Peyer's patch (tissue), 4 donors: ENCODE measurements around the gene CLPTM1L. TPM values are rescaled to one million over a fixed set of nuclear protein-coding genes. Genes with fewer than 3 reads are reported as not detected.
A peak's percentile ranks its signal among the peaks of the same experiment; 100 is the strongest.

ENCODE experiments used
- DNase-seq, 3 donors: peaks; one replicate each; pipeline ENCODE4 v3.0.0-alpha.2; 2017 to 2019
- H3K27ac ChIP-seq, 4 donors: fragments of 200-600 bp; sonication (generic); one replicate each; pipeline ENCODE4 v1.5.1; 2016 to 2019
- H3K27me3 ChIP-seq, 2 donors: fragments of 200-600 bp; sonication (generic); one replicate each; pipeline ENCODE4 v1.5.1; 2019
- H3K36me3 ChIP-seq, 3 donors: fragments of 200-600 bp; sonication (generic); one replicate each; pipeline ENCODE4 v1.5.1; 2016 to 2019
- H3K4me1 ChIP-seq, 4 donors: fragments of 200-600 bp; sonication (generic); one replicate each; pipeline ENCODE4 v1.5.1; 2016 to 2019
- H3K4me3 ChIP-seq, 4 donors: fragments of 200-600 bp; sonication (generic); 1 replicate in 3 of 4; 2 replicates in 1 of 4; pipeline ENCODE4 v1.5.1; 2016 to 2019; ENCODE audit warnings: mild to moderate bottlenecking in 1 of 4
- H3K9me3 ChIP-seq, 4 donors: fragments of 200-600 bp; sonication (generic); one replicate each; pipeline ENCODE4 v1.5.1; 2016 to 2019; ENCODE audit warnings: mild to moderate bottlenecking in 1 of 4
- POLR2A ChIP-seq, 2 donors: fragments of 450-650 bp; IDR thresholded peaks; one replicate each; pipeline ENCODE4 v1.5.1; 2017; ENCODE audit warnings: antibody characterized with exemption in 2 of 2, mild to moderate bottlenecking in 2 of 2, moderate library complexity in 2 of 2
- total RNA-seq, 4 donors: library from RNA; depleted of rRNA; stranded (reverse); fragments of >200 nt; gene quantifications; one replicate each; pipeline ENCODE4 v1.1.0, GENCODE V29; 2016
- TF ChIP-seq, protein P1 (sequence below), 6 experiments: fragments of 450-650 bp in 4 of 6; fragments of 200-600 bp in 2 of 6; sonication (generic) in 1 of 6; IDR thresholded peaks; one replicate each; pipeline ENCODE4 v1.5.1; 2017 to 2019; ENCODE audit warnings: antibody characterized with exemption in 6 of 6, mild to moderate bottlenecking in 3 of 6, moderate library complexity in 1 of 6

The CLPTM1L gene
- total RNA-seq, 4 donors from 2014 or later: 115 to 209 (median 143) TPM

DNA sequence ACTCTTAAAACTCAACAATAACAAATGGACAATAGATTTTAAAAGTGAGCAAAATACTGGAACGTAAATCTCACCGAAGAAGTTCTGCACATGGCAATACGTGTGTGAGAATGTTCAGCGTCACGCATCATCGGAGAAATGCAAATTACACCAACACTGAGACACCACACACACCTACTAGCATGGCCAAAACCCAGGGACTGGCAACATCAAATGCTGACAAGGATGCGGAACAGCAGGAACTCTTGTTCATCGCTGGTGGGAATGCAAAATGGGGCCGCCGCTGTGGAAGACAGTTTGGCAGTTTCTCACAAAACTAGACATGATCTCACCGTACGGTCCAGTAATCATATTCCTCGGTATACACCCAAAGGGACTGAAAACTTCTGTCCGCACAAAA lies 21.6 kb upstream of the CLPTM1L start:
- Histone ChIP-seq H3K4me3 (no peak overlapping the region), H3K9me3 (no peaks in the 10 kb centered on the region), H3K27me3 (no peaks in the 10 kb centered on the region), H3K36me3 (no peaks in the 10 kb centered on the region), H3K4me1 (no peaks in the 10 kb centered on the region), H3K27ac (no peak overlapping the region)
- DNase-seq: peak in 2 of 3 donors; percentile 78 to 84
- TF ChIP-seq, protein P1, sequence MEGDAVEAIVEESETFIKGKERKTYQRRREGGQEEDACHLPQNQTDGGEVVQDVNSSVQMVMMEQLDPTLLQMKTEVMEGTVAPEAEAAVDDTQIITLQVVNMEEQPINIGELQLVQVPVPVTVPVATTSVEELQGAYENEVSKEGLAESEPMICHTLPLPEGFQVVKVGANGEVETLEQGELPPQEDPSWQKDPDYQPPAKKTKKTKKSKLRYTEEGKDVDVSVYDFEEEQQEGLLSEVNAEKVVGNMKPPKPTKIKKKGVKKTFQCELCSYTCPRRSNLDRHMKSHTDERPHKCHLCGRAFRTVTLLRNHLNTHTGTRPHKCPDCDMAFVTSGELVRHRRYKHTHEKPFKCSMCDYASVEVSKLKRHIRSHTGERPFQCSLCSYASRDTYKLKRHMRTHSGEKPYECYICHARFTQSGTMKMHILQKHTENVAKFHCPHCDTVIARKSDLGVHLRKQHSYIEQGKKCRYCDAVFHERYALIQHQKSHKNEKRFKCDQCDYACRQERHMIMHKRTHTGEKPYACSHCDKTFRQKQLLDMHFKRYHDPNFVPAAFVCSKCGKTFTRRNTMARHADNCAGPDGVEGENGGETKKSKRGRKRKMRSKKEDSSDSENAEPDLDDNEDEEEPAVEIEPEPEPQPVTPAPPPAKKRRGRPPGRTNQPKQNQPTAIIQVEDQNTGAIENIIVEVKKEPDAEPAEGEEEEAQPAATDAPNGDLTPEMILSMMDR (IDR thresholded peaks at IDR 0.05): no peak
- TF ChIP-seq POLR2A (IDR thresholded peaks at IDR 0.05): no peak

DNA sequence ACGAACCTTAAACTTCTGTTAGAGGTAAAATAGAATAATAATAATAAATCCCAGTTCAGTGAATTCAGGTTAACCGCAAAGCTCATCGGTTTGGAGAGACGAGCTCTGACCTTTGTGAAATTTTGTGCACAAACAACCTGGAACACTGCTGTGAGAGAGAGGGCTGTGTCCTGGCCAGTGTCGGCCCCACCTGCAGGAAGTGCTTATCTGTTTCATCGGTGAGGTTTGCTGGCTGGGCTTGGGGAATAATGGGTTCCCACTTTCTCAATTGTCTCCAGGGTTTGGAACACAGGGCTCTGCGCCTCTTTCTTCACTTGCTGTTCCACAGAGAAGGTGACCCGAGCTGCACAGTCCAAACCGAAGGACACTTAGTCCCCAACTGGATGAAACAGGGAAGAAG lies 19.3 kb upstream of the CLPTM1L start:
- no peaks in the 10 kb centered on the region for H3K4me1 ChIP-seq
- no peak overlapping the region for H3K4me3 ChIP-seq
- no peak for DNase-seq
- H3K36me3 ChIP-seq: no peaks in the 10 kb centered on the region
- H3K9me3 ChIP-seq: no peaks in the 10 kb centered on the region
- TF ChIP-seq, protein P1 (IDR thresholded peaks at IDR 0.05): no peak
- no peak for TF ChIP-seq POLR2A (IDR thresholded peaks at IDR 0.05)
- no peaks in the 10 kb centered on the region for H3K27me3 ChIP-seq
- no peak overlapping the region for H3K27ac ChIP-seq

DNA sequence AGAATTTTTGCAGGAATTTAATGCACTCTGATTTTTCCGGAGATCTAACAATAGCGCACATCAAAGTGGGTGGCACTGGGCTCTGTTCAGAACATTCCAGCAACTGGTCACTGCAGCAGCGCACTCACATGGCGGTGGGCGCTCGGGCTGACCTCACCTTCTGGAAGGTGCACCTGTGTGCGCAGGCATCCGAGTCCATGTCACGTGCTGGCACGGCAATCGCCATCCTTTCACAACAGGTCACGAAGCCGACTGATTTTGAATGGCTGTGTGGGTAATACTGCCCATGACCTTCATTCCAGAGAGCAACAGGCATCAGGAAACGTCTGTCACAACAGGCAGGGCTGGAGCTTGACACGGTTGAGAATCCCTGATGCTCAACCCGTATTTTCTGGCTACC lies 18.7 kb upstream of the CLPTM1L start:
- Histone ChIP-seq H3K4me3 (no peak overlapping the region), H3K27ac (no peak overlapping the region), H3K36me3 (no peaks in the 10 kb centered on the region), H3K9me3 (no peaks in the 10 kb centered on the region), H3K27me3 (no peaks in the 10 kb centered on the region), H3K4me1 (no peaks in the 10 kb centered on the region)
- TF ChIP-seq POLR2A (IDR thresholded peaks at IDR 0.05): no peak
- TF ChIP-seq, protein P1 (IDR thresholded peaks at IDR 0.05): no peak
- no peak for DNase-seq

DNA sequence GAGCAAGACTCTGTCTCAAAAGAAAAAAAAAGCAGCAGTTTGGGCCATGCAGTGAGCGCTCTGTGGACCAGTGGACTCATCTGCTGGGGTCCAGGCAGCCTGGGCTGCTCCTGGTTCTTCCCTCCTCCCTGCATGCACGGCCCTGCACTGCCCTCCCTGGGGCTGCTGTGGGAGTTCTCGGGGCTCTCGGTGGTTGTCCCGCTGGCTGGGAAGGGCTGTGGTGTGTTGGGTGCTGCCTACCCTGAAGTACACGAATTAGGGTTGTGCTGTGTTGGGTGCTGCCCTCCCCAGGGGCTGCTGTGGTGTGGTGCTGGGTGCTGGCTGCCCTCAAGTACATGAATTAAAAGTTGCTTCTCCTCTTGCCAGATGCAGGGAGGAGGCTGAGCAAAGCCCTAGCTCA lies 18.3 kb upstream of the CLPTM1L start:
- H3K4me3 ChIP-seq: no peak overlapping the region
- TF ChIP-seq POLR2A (IDR thresholded peaks at IDR 0.05): no peak
- TF ChIP-seq, protein P1 (IDR thresholded peaks at IDR 0.05): no peak

DNA sequence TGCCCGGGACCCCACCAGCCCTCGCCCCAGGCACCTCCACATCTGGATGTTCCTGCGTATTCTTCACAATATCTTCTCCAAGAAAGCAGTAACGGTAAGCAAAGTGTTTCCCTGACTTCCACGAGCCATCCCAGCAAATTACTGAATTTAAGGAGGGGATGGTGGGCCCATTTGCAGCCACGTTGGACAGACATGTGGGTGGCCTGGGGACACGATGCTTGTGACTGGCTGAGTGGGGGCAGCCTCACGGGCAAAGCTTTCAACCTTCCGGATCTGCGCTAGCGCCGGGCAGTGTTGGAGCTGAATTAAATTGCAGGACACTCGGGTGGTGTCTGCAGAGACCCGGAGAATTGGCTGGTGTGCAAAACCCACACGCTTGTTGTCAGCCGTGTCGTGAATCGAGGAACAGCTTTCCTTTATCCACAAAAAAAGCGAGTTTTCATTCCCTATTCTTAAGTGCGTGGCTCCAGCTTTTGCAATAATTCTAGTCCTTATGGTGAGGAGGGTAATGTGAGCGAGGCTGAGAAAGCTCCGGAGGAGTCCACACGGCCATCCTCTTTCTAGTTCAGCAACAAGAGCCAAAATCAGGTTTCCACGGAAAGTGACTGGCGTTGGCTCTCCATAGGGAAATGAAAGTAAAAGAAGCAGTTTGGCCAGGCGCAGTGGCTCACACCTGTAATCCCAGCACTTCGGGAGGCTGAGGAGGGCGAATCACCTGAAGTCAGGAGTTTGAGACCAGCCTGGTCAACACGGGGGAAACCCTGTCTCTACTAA lies 17.5 kb upstream of the CLPTM1L start:
- Histone ChIP-seq H3K36me3 (no peaks in the 10 kb centered on the region), H3K4me3 (no peak overlapping the region), H3K27ac (no peak overlapping the region), H3K4me1 (no peaks in the 10 kb centered on the region), H3K9me3 (no peaks in the 10 kb centered on the region), H3K27me3 (no peaks in the 10 kb centered on the region)
- DNase-seq: no peak
- TF ChIP-seq POLR2A (IDR thresholded peaks at IDR 0.05): no peak
- TF ChIP-seq, protein P1 (IDR thresholded peaks at IDR 0.05): no peak

More for the DNA sequence above, 18.3 kb upstream of the CLPTM1L start:
- no peak for DNase-seq
- no peaks in the 10 kb centered on the region for H3K9me3 ChIP-seq
- H3K4me1 ChIP-seq: no peaks in the 10 kb centered on the region
- no peaks in the 10 kb centered on the region for H3K36me3 ChIP-seq
- H3K27me3 ChIP-seq: no peaks in the 10 kb centered on the region
- no peak overlapping the region for H3K27ac ChIP-seq
